Endothelial cell of umbilical vein (primary cell): ENCODE measurements around the gene PANX1. TPM values are rescaled to one million over a fixed set of nuclear protein-coding genes. Genes with fewer than 3 reads are reported as not detected.

Experiments used
- BruUV-seq: library from RNA; stranded (reverse); fragments of 400-500 nt; replicated peaks from 2 replicates; lab custom pipeline; 2021; lab: Mats Ljungman, UMichigan
- CTCF ChIA-PET: fragments of 300-600, 350-600 bp; sonication (Branson Sonifier 250); formaldehyde crosslinking; loops from one replicate; lab custom pipeline; 2021; ENCODE audit warnings: antibody characterized with exemption, inconsistent platforms; lab: Charles Lee
- POLR2A ChIA-PET: fragments of 300-600, 350-600 bp; sonication (Branson Sonifier 250); formaldehyde crosslinking; loops from one replicate; lab custom pipeline; 2021; ENCODE audit warnings: antibody characterized with exemption, inconsistent platforms; lab: Charles Lee
- DNase-seq: peaks from one replicate; pipeline ENCODE4 v3.0.0-alpha.2; 2011; ENCODE audit warnings: low read depth, low spot score
- FAIRE-seq: peaks from 2 replicates; lab custom pipeline; 2011; peaks lifted over from hg19 to GRCh38; lab: Jason Lieb, UNC
- H2AFZ ChIP-seq: 2 replicates; pipeline ENCODE4 v1.6.0; 2012; ENCODE audit warnings: low read depth, low read length, control low read depth, inconsistent platforms
- H3K27ac ChIP-seq: 2 replicates; pipeline ENCODE4 v1.5.1; 2011; ENCODE audit warnings: low read depth, mild to moderate bottlenecking, control low read depth, low read length, moderate library complexity; ENCODE audit not compliant: insufficient read depth
- H3K27me3 ChIP-seq, 2 experiments: 2 replicates each; pipeline versions ENCODE4 v1.6.0 to v1.6.1; 2011; ENCODE audit warnings: low read length in 2 of 2, mixed read lengths in 1 of 2; ENCODE audit not compliant: control insufficient read depth in 2 of 2, insufficient read depth in 2 of 2
- H3K36me3 ChIP-seq, 2 experiments: 2 replicates in 1 of 2; 3 replicates in 1 of 2; pipeline ENCODE4 v1.5.1; 2011; ENCODE audit warnings: low read length in 2 of 2, mild to moderate bottlenecking in 1 of 2, moderate library complexity in 1 of 2; ENCODE audit not compliant: control insufficient read depth in 2 of 2, insufficient read depth in 2 of 2; ENCODE audit errors: extremely low read depth in 1 of 2
- H3K4me1 ChIP-seq: 3 replicates; pipeline ENCODE4 v1.5.1; 2011; ENCODE audit warnings: mild to moderate bottlenecking, low read length; ENCODE audit not compliant: control insufficient read depth, insufficient read depth; ENCODE audit errors: extremely low read depth
- H3K4me2 ChIP-seq: 2 replicates; pipeline ENCODE4 v1.6.1; 2011; ENCODE audit warnings: low read length, control low read depth, mixed read lengths; ENCODE audit not compliant: insufficient read depth
- H3K4me3 ChIP-seq, 3 experiments: fragments of 200-600 bp in 1 of 3; sonication (generic), shearing (Covaris generic) in 1 of 3; replicated peaks in 1 of 3; 2 replicates each; pipeline ENCODE4 v1.5.1; 2011 to 2016; ENCODE audit warnings: control low read depth in 3 of 3, low read length in 3 of 3, mild to moderate bottlenecking in 2 of 3, inconsistent platforms in 1 of 3, low read depth in 1 of 3, moderate library complexity in 1 of 3; ENCODE audit not compliant: insufficient read depth in 1 of 3
- H3K79me2 ChIP-seq: 2 replicates; pipeline ENCODE4 v1.6.0; 2012; ENCODE audit warnings: low read length, inconsistent platforms; ENCODE audit not compliant: control insufficient read depth, insufficient read depth
- H3K9ac ChIP-seq: replicated peaks from 2 replicates; pipeline ENCODE3; 2011; ENCODE audit warnings: low read length, control low read depth; ENCODE audit not compliant: insufficient read depth; ENCODE audit errors: extremely low read depth
- H3K9me1 ChIP-seq: replicated peaks from 3 replicates; pipeline ENCODE4 v1.6.0; 2011; ENCODE audit warnings: mild to moderate bottlenecking, low read length; ENCODE audit not compliant: control insufficient read depth, insufficient read depth; ENCODE audit errors: extremely low read depth
- H3K9me3 ChIP-seq: replicated peaks from 2 replicates; pipeline ENCODE4 v1.5.1; 2012; ENCODE audit warnings: low read length, inconsistent platforms; ENCODE audit not compliant: control insufficient read depth, insufficient read depth
- H4K20me1 ChIP-seq: replicated peaks from 2 replicates; pipeline ENCODE3; 2011; ENCODE audit warnings: mild to moderate bottlenecking, low read length; ENCODE audit not compliant: control insufficient read depth, insufficient read depth; ENCODE audit errors: extremely low read depth
- CTCF ChIP-seq, 2 donors: IDR thresholded peaks; 1 replicate in 1 of 2; 2 replicates in 1 of 2; pipeline ENCODE4 v1.5.1; 2011; ENCODE audit warnings: low read length in 2 of 2, mild to moderate bottlenecking in 2 of 2, moderate library complexity in 2 of 2, control low read depth in 1 of 2, inconsistent platforms in 1 of 2, low read depth in 1 of 2; ENCODE audit not compliant: insufficient read depth in 1 of 2; ENCODE audit errors: extremely low read depth in 1 of 2
- EZH2 ChIP-seq: IDR thresholded peaks from 2 replicates; pipeline ENCODE4 v1.6.1; 2012; ENCODE audit warnings: borderline replicate concordance, low read depth, mild to moderate bottlenecking, moderate library complexity, low read length, inconsistent platforms; ENCODE audit not compliant: severe bottlenecking
- FOS ChIP-seq: IDR thresholded peaks from 2 replicates; pipeline ENCODE4 v1.6.1; 2011; ENCODE audit warnings: mild to moderate bottlenecking, low read length, moderate library complexity, borderline replicate concordance; ENCODE audit not compliant: insufficient read depth
- GATA2 ChIP-seq: IDR thresholded peaks from 2 replicates; pipeline ENCODE4 v1.7.0; 2011; ENCODE audit warnings: low read depth, mild to moderate bottlenecking, moderate library complexity, mixed read lengths, low read length; ENCODE audit not compliant: insufficient read length, insufficient read depth
- JUN ChIP-seq: IDR thresholded peaks from 2 replicates; pipeline ENCODE4 v1.6.1; 2011; ENCODE audit warnings: borderline replicate concordance, low read depth; ENCODE audit not compliant: insufficient read length, insufficient read depth
- MAX ChIP-seq: IDR thresholded peaks from 2 replicates; pipeline ENCODE4 v1.6.1; 2011; ENCODE audit not compliant: insufficient read depth, insufficient read length
- MYC ChIP-seq: IDR thresholded peaks from one replicate; pipeline ENCODE4 v1.6.1; 2011; ENCODE audit warnings: mild to moderate bottlenecking, low read depth, low read length
- POLR2A ChIP-seq: IDR thresholded peaks from 2 replicates; pipeline ENCODE4 v1.6.1; 2012; ENCODE audit warnings: low read depth, mild to moderate bottlenecking, control low read depth, low read length
- POLR2AphosphoS5 ChIP-seq: IDR thresholded peaks from 2 replicates; pipeline ENCODE4 v1.6.1; 2012; ENCODE audit warnings: low read depth, mild to moderate bottlenecking, control low read depth, low read length, moderate library complexity; ENCODE audit not compliant: insufficient read depth
- dilution Hi-C: fragments of 300-500 bp; cut with MboI; formaldehyde crosslinking; loops from one replicate; pipeline ENCODE4 v1.15.0; 2019; ENCODE audit warnings: low sequenced_read_pairs; ENCODE audit not compliant: extremely low pct_ligation_motif_present
- intact Hi-C: fragments of 100-400 bp; cut with micrococcal nuclease; formaldehyde crosslinking; loops from one replicate; pipeline ENCODE4 v1.10.0; 2022
- polyA plus RNA-seq, 4 experiments: library from polyadenylated mRNA; depleted of rRNA in 3 of 4; stranded (reverse) in 3 of 4; unstranded in 1 of 4; fragments of >200 nt; gene quantifications; 2 replicates each; pipeline versions ENCODE4 v1.2.1 to v1.2.3, GENCODE V29; 2011 to 2012; ENCODE audit warnings: missing spikeins in 1 of 4
- total RNA-seq: library from RNA; stranded (reverse); gene quantifications from 2 replicates; pipeline ENCODE4 v1.2.3, GENCODE V29; 2021

PANX1 gene
- total and polyA plus RNA-seq, 2 donors (not counting 3 experiments of a cell fraction or from before 2014, with no cell fraction given): 9.5 to 20.9 TPM

- Histone ChIP-seq H3K4me2 (no peak overlapping the region), H3K36me3 (no peaks in the 10 kb centered on the region), H3K4me3 (no peak overlapping the region), H4K20me1 (no peaks in the 10 kb centered on the region), H3K27me3 (no peaks in the 10 kb centered on the region), H3K9me3 (no peaks in the 10 kb centered on the region), H3K27ac (no peak overlapping the region), H2AFZ (no peak overlapping the region), H3K4me1 (no peaks in the 10 kb centered on the region), H3K79me2 (no peaks in the 10 kb centered on the region), H3K9ac (no peak overlapping the region), H3K9me1 (no peaks in the 10 kb centered on the region)
- no TSS peak for BruUV-seq
- intact Hi-C loops: no loop called here
- FAIRE-seq (no peak), DNase-seq (no peak)
- TF ChIP-seq POLR2AphosphoS5 (no peak), EZH2 (no peak), POLR2A (no peak), MAX (no peak), JUN (no peak), CTCF (IDR thresholded peaks at IDR 0.05; ENCODE audit: extremely low read depth in 1 of 2, insufficient read depth in 1 of 2, low read depth in 1 of 2, low read length in 2 of 2) (no peak), FOS (no peak), MYC (no peak), GATA2 (no peak)
- POLR2A ChIA-PET: no interaction called here
- dilution Hi-C loops: no loop called here
- CTCF ChIA-PET: interaction anchor here (2.3 kb wide), 1 partner anchor 15 kb away, joined by 5 read pairs; no protein-coding TSS in a partner anchor
Measured at GRCh38 chr11:94111241-94111640, 17.4 kb upstream of the PANX1 start.
